ENCODE data around the gene NEO1.

The NEO1 gene

GRCh38 chr15:73176598-73176997, 124.3 kb downstream of the NEO1 start:
- Histone ChIP-seq H2AK5ac (ENCODE audit: low read length, severe bottlenecking) (no peak overlapping the region), H4K8ac (ENCODE audit: low read length) (no peak overlapping the region), H2BK5ac (ENCODE audit: low read depth, low read length, poor library complexity, severe bottlenecking) (no peak overlapping the region), H3K18ac (ENCODE audit: low read depth in 1 of 2, low read length in 2 of 2) (no peak overlapping the region), H2BK12ac (ENCODE audit: low read length in 2 of 2) (no peak overlapping the region), H3K4me2 (ENCODE audit: low read length, poor library complexity, severe bottlenecking) (no peak overlapping the region), H3K14ac (ENCODE audit: low read length in 2 of 2) (no peak overlapping the region), H3K27me3 (ENCODE audit: control insufficient read depth in 1 of 2, insufficient read depth in 1 of 2, low read length in 2 of 2) (no peaks in the 10 kb centered on the region), H3K9me3 (ENCODE audit: control insufficient read depth, low read length) (no peaks in the 10 kb centered on the region), H3K9ac (ENCODE audit: low read length) (no peak overlapping the region), H3K79me1 (replicated peaks; ENCODE audit: low read length, poor library complexity, severe bottlenecking) (peaks cover 7% of the 10 kb centered on the region), H3K4me1 (ENCODE audit: control insufficient read depth, insufficient read depth, low read depth, low read length) (peaks cover 3% of the 10 kb centered on the region), H3K4ac (ENCODE audit: low read depth in 1 of 2, low read length in 2 of 2) (no peak overlapping the region), H3K23ac (ENCODE audit: low read length in 2 of 2) (no peak overlapping the region), H2AFZ (ENCODE audit: low read depth, low read length) (no peak overlapping the region), H2BK15ac (ENCODE audit: low read depth, poor library complexity, severe bottlenecking) (no peak overlapping the region), H3K27ac (ENCODE audit: low read length, poor library complexity, severe bottlenecking) (no peak overlapping the region), H3K36me3 (ENCODE audit: control insufficient read depth in 1 of 2, insufficient read depth in 2 of 2, low read depth in 1 of 2, low read length in 2 of 2) (peaks cover 8 to 9% of the 10 kb centered on the region in 2 experiments), H2BK120ac (ENCODE audit: low read depth, low read length) (no peak overlapping the region), H3K4me3 (ENCODE audit: insufficient read depth in 1 of 2, low read depth in 1 of 2, low read length in 2 of 2) (no peak overlapping the region), H4K91ac (ENCODE audit: low read length) (no peak overlapping the region)
- WGBS: 100% methylated on average over 1 of the region's 2 CpGs
- DNase-seq: no peak

GRCh38 chr15:73183071-73183470, 130.8 kb downstream of the NEO1 start:
- no peak overlapping the region for H3K27ac ChIP-seq (ENCODE audit: low read length, poor library complexity, severe bottlenecking)
- H3K9me3 ChIP-seq (ENCODE audit: control insufficient read depth, low read length): peaks cover 4% of the 10 kb centered on the region
- H2BK15ac ChIP-seq (ENCODE audit: low read depth, poor library complexity, severe bottlenecking): no peak overlapping the region
- H3K9ac ChIP-seq (ENCODE audit: low read length): no peak overlapping the region
- no peak overlapping the region for H3K14ac ChIP-seq (ENCODE audit: low read length in 2 of 2)
- no peak overlapping the region for H2BK120ac ChIP-seq (ENCODE audit: low read depth, low read length)
- WGBS: 89% methylated on average over 2 of the region's 3 CpGs
- no peak overlapping the region for H4K8ac ChIP-seq (ENCODE audit: low read length)
- no peak for DNase-seq
- H3K27me3 ChIP-seq (ENCODE audit: control insufficient read depth in 1 of 2, insufficient read depth in 1 of 2, low read length in 2 of 2): no peaks in the 10 kb centered on the region
- peaks cover 4% of the 10 kb centered on the region for H3K79me1 ChIP-seq (replicated peaks; ENCODE audit: low read length, poor library complexity, severe bottlenecking)
- no peak overlapping the region for H2AK5ac ChIP-seq (ENCODE audit: low read length, severe bottlenecking)
- no peak overlapping the region for H2BK5ac ChIP-seq (ENCODE audit: low read depth, low read length, poor library complexity, severe bottlenecking)
- H3K4me1 ChIP-seq (ENCODE audit: control insufficient read depth, insufficient read depth, low read depth, low read length): no peaks in the 10 kb centered on the region
- no peak overlapping the region for H4K91ac ChIP-seq (ENCODE audit: low read length)
- H3K36me3 ChIP-seq (ENCODE audit: control insufficient read depth in 1 of 2, insufficient read depth in 2 of 2, low read depth in 1 of 2, low read length in 2 of 2): peaks cover 15 to 20% of the 10 kb centered on the region in 2 experiments
- H3K4me2 ChIP-seq (ENCODE audit: low read length, poor library complexity, severe bottlenecking): no peak overlapping the region
- no peak overlapping the region for H2AFZ ChIP-seq (ENCODE audit: low read depth, low read length)
- no peak overlapping the region for H3K23ac ChIP-seq (ENCODE audit: low read length in 2 of 2)
- H3K18ac ChIP-seq (ENCODE audit: low read depth in 1 of 2, low read length in 2 of 2): no peak overlapping the region
- H3K4me3 ChIP-seq (ENCODE audit: insufficient read depth in 1 of 2, low read depth in 1 of 2, low read length in 2 of 2): no peak overlapping the region
- no peak overlapping the region for H3K4ac ChIP-seq (ENCODE audit: low read depth in 1 of 2, low read length in 2 of 2)
- H2BK12ac ChIP-seq (ENCODE audit: low read length in 2 of 2): no peak overlapping the region

GRCh38 chr15:73190189-73190601, 137.9 kb downstream of the NEO1 start:
- Histone ChIP-seq H2AK5ac (ENCODE audit: low read length, severe bottlenecking) (no peak overlapping the region), H3K4ac (ENCODE audit: low read depth in 1 of 2, low read length in 2 of 2) (no peak overlapping the region), H4K91ac (ENCODE audit: low read length) (no peak overlapping the region), H2AFZ (ENCODE audit: low read depth, low read length) (no peak overlapping the region), H3K14ac (ENCODE audit: low read length in 2 of 2) (no peak overlapping the region), H3K27ac (ENCODE audit: low read length, poor library complexity, severe bottlenecking) (no peak overlapping the region), H3K23ac (ENCODE audit: low read length in 2 of 2) (no peak overlapping the region), H2BK120ac (ENCODE audit: low read depth, low read length) (no peak overlapping the region), H3K27me3 (ENCODE audit: control insufficient read depth in 1 of 2, insufficient read depth in 1 of 2, low read length in 2 of 2) (no peaks in the 10 kb centered on the region), H4K8ac (ENCODE audit: low read length) (no peak overlapping the region), H2BK5ac (ENCODE audit: low read depth, low read length, poor library complexity, severe bottlenecking) (no peak overlapping the region), H3K36me3 (ENCODE audit: control insufficient read depth in 1 of 2, insufficient read depth in 2 of 2, low read depth in 1 of 2, low read length in 2 of 2) (no peaks in the 10 kb centered on the region), H2BK15ac (ENCODE audit: low read depth, poor library complexity, severe bottlenecking) (no peak overlapping the region), H3K18ac (ENCODE audit: low read depth in 1 of 2, low read length in 2 of 2) (no peak overlapping the region), H3K4me3 (ENCODE audit: insufficient read depth in 1 of 2, low read depth in 1 of 2, low read length in 2 of 2) (peak overlapping the region in 1 of 2 experiments; percentile 32), H3K9ac (ENCODE audit: low read length) (peak overlapping the region; percentile 82), H3K4me1 (ENCODE audit: control insufficient read depth, insufficient read depth, low read depth, low read length) (no peaks in the 10 kb centered on the region), H3K79me1 (replicated peaks; ENCODE audit: low read length, poor library complexity, severe bottlenecking) (no peaks in the 10 kb centered on the region), H3K4me2 (ENCODE audit: low read length, poor library complexity, severe bottlenecking) (no peak overlapping the region), H3K9me3 (ENCODE audit: control insufficient read depth, low read length) (peaks cover under 1% of the 10 kb centered on the region), H2BK12ac (ENCODE audit: low read length in 2 of 2) (no peak overlapping the region)
- peak; percentile 29 for DNase-seq
- WGBS: no CpG with 5 or more reads among the region's 2 CpGs

- H3K27me3 ChIP-seq (ENCODE audit: control insufficient read depth in 1 of 2, insufficient read depth in 1 of 2, low read length in 2 of 2): no peaks in the 10 kb centered on the region
- H3K14ac ChIP-seq (ENCODE audit: low read length in 2 of 2): no peak overlapping the region
- H2BK5ac ChIP-seq (ENCODE audit: low read depth, low read length, poor library complexity, severe bottlenecking): no peak overlapping the region
- no peak overlapping the region for H2BK15ac ChIP-seq (ENCODE audit: low read depth, poor library complexity, severe bottlenecking)
- H3K4ac ChIP-seq (ENCODE audit: low read depth in 1 of 2, low read length in 2 of 2): no peak overlapping the region
- no peak overlapping the region for H2BK120ac ChIP-seq (ENCODE audit: low read depth, low read length)
- H3K36me3 ChIP-seq (ENCODE audit: control insufficient read depth in 1 of 2, insufficient read depth in 2 of 2, low read depth in 1 of 2, low read length in 2 of 2): no peaks in the 10 kb centered on the region
- H3K4me3 ChIP-seq (ENCODE audit: insufficient read depth in 1 of 2, low read depth in 1 of 2, low read length in 2 of 2): no peak overlapping the region
- H2AFZ ChIP-seq (ENCODE audit: low read depth, low read length): no peak overlapping the region
- H2BK12ac ChIP-seq (ENCODE audit: low read length in 2 of 2): no peak overlapping the region
- H4K8ac ChIP-seq (ENCODE audit: low read length): no peak overlapping the region
- no peak overlapping the region for H3K4me2 ChIP-seq (ENCODE audit: low read length, poor library complexity, severe bottlenecking)
- H3K4me1 ChIP-seq (ENCODE audit: control insufficient read depth, insufficient read depth, low read depth, low read length): no peaks in the 10 kb centered on the region
- DNase-seq: no peak
- H3K27ac ChIP-seq (ENCODE audit: low read length, poor library complexity, severe bottlenecking): no peak overlapping the region
- no peaks in the 10 kb centered on the region for H3K9me3 ChIP-seq (ENCODE audit: control insufficient read depth, low read length)
- H4K91ac ChIP-seq (ENCODE audit: low read length): no peak overlapping the region
- no peak overlapping the region for H3K23ac ChIP-seq (ENCODE audit: low read length in 2 of 2)
- H3K79me1 ChIP-seq (replicated peaks; ENCODE audit: low read length, poor library complexity, severe bottlenecking): peaks cover 4% of the 10 kb centered on the region
- WGBS: 100% methylated on average over 1 of the region's 1 CpG
- H2AK5ac ChIP-seq (ENCODE audit: low read length, severe bottlenecking): no peak overlapping the region
- no peak overlapping the region for H3K9ac ChIP-seq (ENCODE audit: low read length)
- no peak overlapping the region for H3K18ac ChIP-seq (ENCODE audit: low read depth in 1 of 2, low read length in 2 of 2)
These were observed 142.9 kb downstream of the NEO1 start for GRCh38 chr15:73195166-73195565.
